GM23248 (cell line): ENCODE data around the gene SYNGR1.

ENCODE experiments used
- EZH2 ChIP-seq: fragments of 200-600 bp; sonication (generic); IDR thresholded peaks from 2 replicates; pipeline ENCODE4 v1.6.1; 2018; ENCODE audit warnings: antibody characterized with exemption, mild to moderate bottlenecking; ENCODE audit not compliant: insufficient read depth, poor library complexity, severe bottlenecking
- EZH2phosphoT487 ChIP-seq: fragments of 200-600 bp; sonication (generic); IDR thresholded peaks from 2 replicates; pipeline ENCODE4 v1.6.1; 2018; ENCODE audit warnings: antibody characterized with exemption, moderate library complexity, mild to moderate bottlenecking, low read depth; ENCODE audit not compliant: insufficient read depth

- TF ChIP-seq EZH2 (no peak), EZH2phosphoT487 (no peak)
These were observed 2.0 kb downstream of the SYNGR1 start for GRCh38 chr22:39351689-39352214.
